Small intestine (tissue), 7 donors: ENCODE data around the gene RFX3. TPM values are rescaled to one million over a fixed set of nuclear protein-coding genes. Genes with fewer than 3 reads are reported as not detected.

ENCODE experiments used
- DNase-seq, 2 donors: peaks; one replicate each; pipeline versions ENCODE4 v3.0.0 to v3.0.0-alpha.2; 2013
- FAIRE-seq: peaks from 2 replicates; lab custom pipeline; 2012; peaks lifted over from hg19 to GRCh38; lab: Jason Lieb, UNC
- H3K27ac ChIP-seq, 3 donors: one replicate each; pipeline ENCODE4 v1.5.1; 2013; ENCODE audit warnings: low read length in 2 of 3, mild to moderate bottlenecking in 2 of 3, control low read depth in 1 of 3, inconsistent platforms in 1 of 3, low read depth in 1 of 3, moderate library complexity in 1 of 3
- H3K27me3 ChIP-seq, 3 donors: one replicate each; pipeline ENCODE4 v1.6.1; 2013; ENCODE audit warnings: low read length in 3 of 3, inconsistent platforms in 1 of 3; ENCODE audit not compliant: control insufficient read depth in 3 of 3, insufficient read depth in 3 of 3
- H3K36me3 ChIP-seq, 3 donors: one replicate each; pipeline ENCODE4 v1.6.1; 2013; ENCODE audit warnings: low read length in 3 of 3, inconsistent platforms in 1 of 3, low read depth in 1 of 3, mild to moderate bottlenecking in 1 of 3, moderate library complexity in 1 of 3; ENCODE audit not compliant: control insufficient read depth in 3 of 3, insufficient read depth in 2 of 3
- H3K4me1 ChIP-seq, 3 donors: one replicate each; pipeline ENCODE4 v1.6.1; 2013; ENCODE audit warnings: low read length in 2 of 3, inconsistent platforms in 1 of 3, low read depth in 1 of 3, mild to moderate bottlenecking in 1 of 3, moderate library complexity in 1 of 3; ENCODE audit not compliant: control insufficient read depth in 3 of 3, insufficient read depth in 2 of 3
- H3K4me3 ChIP-seq, 3 donors: one replicate each; pipeline ENCODE4 v1.5.1; 2013; ENCODE audit warnings: low read length in 3 of 3, control low read depth in 1 of 3, inconsistent platforms in 1 of 3, low read depth in 1 of 3, mild to moderate bottlenecking in 1 of 3, moderate library complexity in 1 of 3
- H3K9me3 ChIP-seq, 2 donors: one replicate each; pipeline ENCODE4 v1.6.1; 2013; ENCODE audit warnings: low read depth in 1 of 2, low read length in 1 of 2; ENCODE audit not compliant: control insufficient read depth in 2 of 2, insufficient read depth in 1 of 2
- WGBS, 3 donors: extraction: QIAGEN DNeasy Blood & Tissue Kit; methylation state at CpG; one replicate each; pipeline ENCODE4 v1.1.7; 2013; 5-methylcytosine and 5-hydroxymethylcytosine counted together
- polyA plus RNA-seq, 4 donors: library from polyadenylated mRNA; stranded (reverse) in 3 of 4; unstranded in 1 of 4; fragments of 200-250 nt in 3 of 4; fragments of 120-200 nt in 1 of 4; gene quantifications; one replicate each; pipeline versions ENCODE4 v1.2.1 to v1.2.3, GENCODE V29; 2013
- donor health status: healthy with polysubstance abuse.
- donor health status: control.
- donor health status: control.
- donor health status: Bipolar disorder and iron deficiency.
- donor health status: healthy.

Gene RFX3
- polyA plus RNA-seq, 4 donors, result 0.27 to 8.1 (median 1.3) TPM

- DNase-seq (no peak), FAIRE-seq (no peak)
- Histone ChIP-seq H3K36me3 (no peaks in the 10 kb centered on the region), H3K9me3 (no peaks in the 10 kb centered on the region), H3K27me3 (no peaks in the 10 kb centered on the region), H3K4me1 (no peaks in the 10 kb centered on the region), H3K4me3 (no peak overlapping the region), H3K27ac (no peak overlapping the region)
- WGBS, 3 donors, result 92 to 97% (median 94%) methylated on average over 4 of the region's 4 CpGs
Measured at GRCh38 chr9:3497857-3498256, 27.9 kb downstream of the RFX3 start.

GRCh38 chr9:3497401-3497800 is 28.4 kb downstream of the RFX3 start:
- DNase-seq (no peak), FAIRE-seq (no peak)
- Histone ChIP-seq H3K27me3 (no peaks in the 10 kb centered on the region), H3K27ac (no peak overlapping the region), H3K4me1 (no peaks in the 10 kb centered on the region), H3K4me3 (no peak overlapping the region), H3K36me3 (no peaks in the 10 kb centered on the region), H3K9me3 (no peaks in the 10 kb centered on the region)
- WGBS, 3 donors, result 75 to 86% (median 78%) methylated on average over 2 of the region's 2 CpGs

GRCh38 chr9:3495855-3496254 is 29.9 kb downstream of the RFX3 start:
- no peaks in the 10 kb centered on the region for H3K4me1 ChIP-seq
- FAIRE-seq (no peak), DNase-seq (no peak)
- no peak overlapping the region for H3K27ac ChIP-seq
- WGBS, 3 donors, result 79 to 88% (median 82%) methylated on average over 3 of the region's 3 CpGs
- no peaks in the 10 kb centered on the region for H3K27me3 ChIP-seq
- H3K9me3 ChIP-seq, result no peaks in the 10 kb centered on the region
- no peaks in the 10 kb centered on the region for H3K36me3 ChIP-seq
- H3K4me3 ChIP-seq, result no peak overlapping the region

GRCh38 chr9:3492214-3492613 is 33.6 kb downstream of the RFX3 start:
- Histone ChIP-seq H3K4me3 (no peak overlapping the region), H3K9me3 (no peaks in the 10 kb centered on the region), H3K36me3 (no peaks in the 10 kb centered on the region), H3K27me3 (no peaks in the 10 kb centered on the region), H3K4me1 (no peaks in the 10 kb centered on the region), H3K27ac (no peak overlapping the region)
- DNase-seq, result no peak
- FAIRE-seq, result no peak
- WGBS, 3 donors, result 97 to 99% (median 98%) methylated on average over 4 of the region's 4 CpGs

- FAIRE-seq (no peak), DNase-seq (no peak)
- Histone ChIP-seq H3K4me1 (no peaks in the 10 kb centered on the region), H3K27ac (no peak overlapping the region), H3K27me3 (no peaks in the 10 kb centered on the region), H3K9me3 (no peaks in the 10 kb centered on the region), H3K4me3 (no peak overlapping the region), H3K36me3 (no peaks in the 10 kb centered on the region)
Measured at GRCh38 chr9:3491450-3491849, 34.4 kb downstream of the RFX3 start.

GRCh38 chr9:3490957-3491356 is 34.8 kb downstream of the RFX3 start:
- Histone ChIP-seq H3K27ac (no peak overlapping the region), H3K9me3 (no peaks in the 10 kb centered on the region), H3K4me1 (no peaks in the 10 kb centered on the region), H3K4me3 (no peak overlapping the region), H3K36me3 (no peaks in the 10 kb centered on the region), H3K27me3 (no peaks in the 10 kb centered on the region)
- 23 to 67% (median 45%) methylated on average over 4 of the region's 4 CpGs for WGBS, 3 donors
- DNase-seq (no peak), FAIRE-seq (no peak)

- Histone ChIP-seq H3K4me3 (no peak overlapping the region), H3K27ac (no peak overlapping the region), H3K4me1 (no peaks in the 10 kb centered on the region), H3K36me3 (peaks cover 0 to 5% (median 2%) of the 10 kb centered on the region in 3 donors), H3K9me3 (peaks cover 0 to 4% of the 10 kb centered on the region in 2 donors), H3K27me3 (no peaks in the 10 kb centered on the region)
- 83 to 87% (median 84%) methylated on average over 2 of the region's 2 CpGs for WGBS, 3 donors
- no peak for FAIRE-seq
- no peak for DNase-seq
Measured at GRCh38 chr9:3482578-3482977, 43.2 kb downstream of the RFX3 start.

- no peaks in the 10 kb centered on the region for H3K27me3 ChIP-seq
- DNase-seq (no peak), FAIRE-seq (no peak)
- no peak overlapping the region for H3K27ac ChIP-seq
- H3K4me1 ChIP-seq, result no peaks in the 10 kb centered on the region
- H3K36me3 ChIP-seq, result peaks cover 0 to 8% (median 2%) of the 10 kb centered on the region in 3 donors
- WGBS, 3 donors, result 85 to 90% (median 89%) methylated on average over 3 of the region's 3 CpGs
- peaks cover 0 to 7% of the 10 kb centered on the region in 2 donors for H3K9me3 ChIP-seq
- H3K4me3 ChIP-seq, result no peak overlapping the region
Measured at GRCh38 chr9:3480353-3480655, 45.5 kb downstream of the RFX3 start.

GRCh38 chr9:3479514-3480352 is 46.1 kb downstream of the RFX3 start:
- H3K9me3 ChIP-seq, result peaks cover 0 to 7% of the 10 kb centered on the region in 2 donors
- 84 to 93% (median 86%) methylated on average over 7 of the region's 7 CpGs for WGBS, 3 donors
- no peak for DNase-seq
- H3K27ac ChIP-seq, result no peak overlapping the region
- FAIRE-seq, result no peak
- no peak overlapping the region for H3K4me3 ChIP-seq
- H3K36me3 ChIP-seq, result peaks cover 0 to 6% (median under 1%) of the 10 kb centered on the region in 3 donors
- H3K27me3 ChIP-seq, result no peaks in the 10 kb centered on the region
- no peaks in the 10 kb centered on the region for H3K4me1 ChIP-seq
